ENCODE data around the gene TES.

The TES gene

DNA sequence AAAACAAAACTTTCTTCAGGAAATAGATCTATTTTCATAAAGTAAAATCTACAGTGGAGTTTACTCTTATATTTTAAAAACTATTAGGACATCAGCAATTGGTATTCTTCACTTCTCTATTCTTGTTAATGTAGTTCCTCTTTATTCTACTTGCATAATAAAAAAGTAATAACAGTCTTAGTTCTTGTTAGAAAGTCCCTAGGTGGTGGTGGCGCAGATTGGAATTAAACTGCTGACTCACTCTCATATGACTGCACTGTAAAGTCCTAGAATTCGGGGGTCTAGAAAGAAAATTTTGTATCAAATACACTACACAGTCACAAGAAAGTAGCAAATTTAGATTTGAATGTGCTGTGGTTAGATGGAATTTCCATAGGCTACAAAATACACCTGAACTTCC is 44.6 kb upstream of the TES start:
- H3K9me3 ChIP-seq = no peaks in the 10 kb centered on the region
- TF ChIP-seq, protein P1, sequence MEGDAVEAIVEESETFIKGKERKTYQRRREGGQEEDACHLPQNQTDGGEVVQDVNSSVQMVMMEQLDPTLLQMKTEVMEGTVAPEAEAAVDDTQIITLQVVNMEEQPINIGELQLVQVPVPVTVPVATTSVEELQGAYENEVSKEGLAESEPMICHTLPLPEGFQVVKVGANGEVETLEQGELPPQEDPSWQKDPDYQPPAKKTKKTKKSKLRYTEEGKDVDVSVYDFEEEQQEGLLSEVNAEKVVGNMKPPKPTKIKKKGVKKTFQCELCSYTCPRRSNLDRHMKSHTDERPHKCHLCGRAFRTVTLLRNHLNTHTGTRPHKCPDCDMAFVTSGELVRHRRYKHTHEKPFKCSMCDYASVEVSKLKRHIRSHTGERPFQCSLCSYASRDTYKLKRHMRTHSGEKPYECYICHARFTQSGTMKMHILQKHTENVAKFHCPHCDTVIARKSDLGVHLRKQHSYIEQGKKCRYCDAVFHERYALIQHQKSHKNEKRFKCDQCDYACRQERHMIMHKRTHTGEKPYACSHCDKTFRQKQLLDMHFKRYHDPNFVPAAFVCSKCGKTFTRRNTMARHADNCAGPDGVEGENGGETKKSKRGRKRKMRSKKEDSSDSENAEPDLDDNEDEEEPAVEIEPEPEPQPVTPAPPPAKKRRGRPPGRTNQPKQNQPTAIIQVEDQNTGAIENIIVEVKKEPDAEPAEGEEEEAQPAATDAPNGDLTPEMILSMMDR (IDR thresholded peaks at IDR 0.05) = no peak
- no peak overlapping the region for H3K4me3 ChIP-seq (ENCODE audit: low read depth in 1 of 2, low read length in 1 of 2)
- H3K4me1 ChIP-seq (ENCODE audit: control insufficient read depth in 1 of 2, insufficient read depth in 1 of 2, low read depth in 1 of 2, low read length in 1 of 2) = peaks cover 19 to 23% of the 10 kb centered on the region in 2 experiments
- H3K36me3 ChIP-seq = no peaks in the 10 kb centered on the region
- H3K27me3 ChIP-seq = no peaks in the 10 kb centered on the region
- peak overlapping the region; percentile 41 for H3K27ac ChIP-seq

DNA sequence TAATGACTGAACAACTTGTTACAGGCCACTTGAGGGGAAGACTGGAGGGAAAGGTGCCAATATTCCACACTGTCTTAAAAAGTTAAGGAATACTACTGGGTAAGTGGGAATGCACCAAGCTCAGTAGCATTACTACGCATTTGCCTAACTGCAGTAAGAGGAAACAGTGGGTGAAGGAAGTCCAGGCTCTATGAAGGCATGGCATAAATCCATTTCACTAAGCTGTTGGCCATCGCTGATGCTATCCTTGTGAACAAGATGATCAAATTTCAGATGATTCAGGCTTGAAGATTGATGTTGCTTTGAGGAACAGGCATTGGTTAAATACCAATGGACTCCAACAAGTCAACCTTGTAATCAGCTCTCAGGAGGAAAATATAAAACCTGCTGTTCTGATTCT is 44.2 kb upstream of the TES start:
- no peaks in the 10 kb centered on the region for H3K36me3 ChIP-seq
- H3K4me3 ChIP-seq (ENCODE audit: low read depth in 1 of 2, low read length in 1 of 2) = no peak overlapping the region
- peaks cover 19 to 23% of the 10 kb centered on the region in 2 experiments for H3K4me1 ChIP-seq (ENCODE audit: control insufficient read depth in 1 of 2, insufficient read depth in 1 of 2, low read depth in 1 of 2, low read length in 1 of 2)
- peak overlapping the region; percentile 41 for H3K27ac ChIP-seq
- no peaks in the 10 kb centered on the region for H3K9me3 ChIP-seq
- TF ChIP-seq, protein P1 (IDR thresholded peaks at IDR 0.05) = no peak
- no peaks in the 10 kb centered on the region for H3K27me3 ChIP-seq

DNA sequence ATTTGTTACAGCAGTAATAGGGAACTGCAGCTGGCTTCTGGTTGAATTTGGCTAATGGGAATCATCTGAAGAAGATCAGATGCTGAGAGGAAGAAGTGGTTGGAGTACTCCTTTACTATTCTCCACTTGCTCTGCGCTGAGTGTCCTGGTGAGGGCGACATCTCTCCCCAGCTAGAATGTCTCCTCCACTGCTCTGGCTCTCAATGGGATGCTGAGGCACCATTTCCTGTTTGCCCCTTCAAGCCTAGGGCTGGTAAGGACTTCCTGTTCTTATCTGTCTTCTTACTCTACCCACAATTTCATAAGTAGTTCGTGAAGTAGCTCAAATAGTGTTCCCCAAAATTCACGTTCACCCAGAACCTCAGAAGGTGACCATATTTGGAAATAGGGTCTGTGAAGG is 43.2 kb upstream of the TES start:
- Histone ChIP-seq H3K4me3 (ENCODE audit: low read depth in 1 of 2, low read length in 1 of 2) (no peak overlapping the region), H3K4me1 (ENCODE audit: control insufficient read depth in 1 of 2, insufficient read depth in 1 of 2, low read depth in 1 of 2, low read length in 1 of 2) (peaks cover 19 to 23% of the 10 kb centered on the region in 2 experiments), H3K36me3 (no peaks in the 10 kb centered on the region), H3K27ac (no peak overlapping the region), H3K9me3 (no peaks in the 10 kb centered on the region), H3K27me3 (peaks cover 7% of the 10 kb centered on the region)
- TF ChIP-seq, protein P1 (IDR thresholded peaks at IDR 0.05) = no peak

DNA sequence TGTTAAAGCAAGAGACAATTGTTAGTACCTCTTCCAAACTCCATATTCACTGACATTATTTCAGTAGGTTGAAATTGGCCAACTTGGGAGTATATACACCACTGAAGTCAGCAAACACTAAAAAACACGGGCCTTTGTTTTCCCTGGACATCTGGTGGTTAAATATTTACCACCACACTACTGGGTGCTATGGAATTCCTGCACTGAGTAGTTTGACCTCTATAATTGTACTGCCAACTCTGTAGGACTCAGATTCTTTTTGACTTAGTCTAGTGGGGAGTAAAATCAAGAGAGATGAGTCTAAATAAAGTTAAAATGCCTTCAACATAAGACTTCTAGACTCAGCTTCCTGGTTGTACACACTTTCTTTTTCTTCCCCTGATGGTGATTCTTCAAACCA is 41.3 kb upstream of the TES start:
- H3K4me1 ChIP-seq (ENCODE audit: control insufficient read depth in 1 of 2, insufficient read depth in 1 of 2, low read depth in 1 of 2, low read length in 1 of 2) = peaks cover 19 to 23% of the 10 kb centered on the region in 2 experiments
- H3K27me3 ChIP-seq = peaks cover 7% of the 10 kb centered on the region
- no peaks in the 10 kb centered on the region for H3K36me3 ChIP-seq
- TF ChIP-seq, protein P1 (IDR thresholded peaks at IDR 0.05) = no peak
- H3K4me3 ChIP-seq (ENCODE audit: low read depth in 1 of 2, low read length in 1 of 2) = no peak overlapping the region
- H3K9me3 ChIP-seq = no peaks in the 10 kb centered on the region
- no peak overlapping the region for H3K27ac ChIP-seq

DNA sequence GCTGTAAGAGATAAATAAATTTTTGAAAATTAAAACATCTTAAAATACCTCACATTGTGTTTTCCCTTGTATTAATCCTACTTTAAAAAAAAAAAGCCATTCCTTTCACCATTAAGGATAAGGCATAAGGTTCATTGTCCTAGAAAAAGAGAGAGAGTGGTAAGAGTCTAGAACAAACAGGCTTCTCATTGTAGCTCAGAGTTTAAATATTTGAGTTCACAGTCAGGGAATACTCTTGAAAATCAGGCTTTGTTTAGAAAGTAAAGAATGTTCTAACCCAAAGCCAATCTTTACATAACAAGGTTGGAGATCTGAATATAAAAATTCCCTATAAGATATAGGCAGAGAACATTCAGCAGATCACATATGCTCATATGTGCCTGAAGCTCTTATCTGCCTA is 40.2 kb upstream of the TES start:
- Histone ChIP-seq H3K36me3 (no peaks in the 10 kb centered on the region), H3K9me3 (no peaks in the 10 kb centered on the region), H3K27me3 (peaks cover 7% of the 10 kb centered on the region), H3K27ac (no peak overlapping the region), H3K4me3 (ENCODE audit: low read depth in 1 of 2, low read length in 1 of 2) (no peak overlapping the region), H3K4me1 (ENCODE audit: control insufficient read depth in 1 of 2, insufficient read depth in 1 of 2, low read depth in 1 of 2, low read length in 1 of 2) (peaks cover 19 to 23% of the 10 kb centered on the region in 2 experiments)
- TF ChIP-seq, protein P1 (IDR thresholded peaks at IDR 0.05) = no peak

DNA sequence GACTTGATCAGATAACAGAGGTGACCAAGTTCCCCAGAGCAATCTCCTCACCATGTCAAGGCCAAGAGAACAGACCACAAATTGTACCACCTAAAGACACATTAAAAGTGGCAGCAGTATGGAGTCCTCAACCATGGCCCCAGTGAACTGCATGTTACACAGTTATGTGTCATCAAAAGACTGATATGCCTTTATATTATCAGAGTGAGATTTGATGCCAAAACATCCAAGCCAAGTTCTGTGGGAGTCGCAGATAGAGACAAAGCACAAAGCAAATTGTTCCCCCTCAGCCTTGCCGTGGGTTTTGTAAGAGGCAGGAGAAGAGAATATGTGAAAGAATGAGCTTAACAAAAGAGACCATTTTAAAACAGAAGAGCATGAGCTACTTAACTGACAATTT is 39.2 kb upstream of the TES start:
- Histone ChIP-seq H3K4me1 (ENCODE audit: control insufficient read depth in 1 of 2, insufficient read depth in 1 of 2, low read depth in 1 of 2, low read length in 1 of 2) (peaks cover 14% of the 10 kb centered on the region in 2 experiments), H3K27ac (no peak overlapping the region), H3K36me3 (no peaks in the 10 kb centered on the region), H3K27me3 (peaks cover 7% of the 10 kb centered on the region), H3K9me3 (no peaks in the 10 kb centered on the region), H3K4me3 (ENCODE audit: low read depth in 1 of 2, low read length in 1 of 2) (no peak overlapping the region)
- TF ChIP-seq, protein P1 (IDR thresholded peaks at IDR 0.05) = no peak
